Panc1 (cell line): ENCODE data around the gene LY6G6D.

Source experiments
- CTCF ChIP-seq: fragments of 450-650 bp; IDR thresholded peaks from 2 replicates; pipeline ENCODE4 v1.5.1; 2017; ENCODE audit warnings: mild to moderate bottlenecking
- REST ChIP-seq, 2 experiments: IDR thresholded peaks; 2 replicates each; pipeline ENCODE4 v1.6.1; 2011 to 2012; ENCODE audit warnings: low read depth in 2 of 2, control low read depth in 1 of 2, low read length in 1 of 2, mild to moderate bottlenecking in 1 of 2, moderate library complexity in 1 of 2; ENCODE audit not compliant: insufficient read depth in 1 of 2
- SIN3A ChIP-seq: IDR thresholded peaks from 2 replicates; pipeline ENCODE4 v1.6.1; 2012; ENCODE audit warnings: low read depth, mild to moderate bottlenecking, low read length, moderate library complexity, borderline replicate concordance; ENCODE audit not compliant: insufficient read depth

- TF ChIP-seq REST (IDR thresholded peaks at IDR 0.05; ENCODE audit: insufficient read depth in 1 of 2, low read depth in 2 of 2, low read length in 1 of 2) (no peak), CTCF (no peak), SIN3A (no peak)
Observed at GRCh38 chr6:31691564-31692108, 23.5 kb upstream of the LY6G6D start.
